HG03066 (cell line): ENCODE results near the gene PCCA.
A peak's percentile ranks its signal among the peaks of the same experiment; 100 is the strongest.
"Not testable (repeated sequence)": the region's sequence is repeated elsewhere in the genome, so short reads cannot be mapped to it uniquely, and the experiment has no call there.

Source experiments
- ATAC-seq: cut with Tn5 transposase; IDR thresholded peaks from one replicate; pipeline ENCODE4 v1.9.1; 2021; ENCODE audit warnings: low read depth; ENCODE audit not compliant: unreplicated experiment

PCCA gene

GRCh38 chr13:100095498-100095897 lies 6.6 kb downstream of the PCCA start:
- ATAC-seq: no peak

- no peak for ATAC-seq
These were observed 7.6 kb downstream of the PCCA start for GRCh38 chr13:100096526-100096925.

GRCh38 chr13:100097821-100098220 lies 8.9 kb downstream of the PCCA start:
- ATAC-seq: no peak

- ATAC-seq: no peak
These were observed 9.7 kb downstream of the PCCA start for GRCh38 chr13:100098445-100099116.

GRCh38 chr13:100099117-100099445 lies 10.2 kb downstream of the PCCA start:
- not testable (repeated sequence) for ATAC-seq

GRCh38 chr13:100100115-100100879 lies 11.4 kb downstream of the PCCA start:
- no peak for ATAC-seq

- ATAC-seq: no peak
These were observed 13.1 kb downstream of the PCCA start for GRCh38 chr13:100102042-100102441.

GRCh38 chr13:100106005-100106404 lies 17.1 kb downstream of the PCCA start:
- ATAC-seq: no peak

- ATAC-seq: no peak
These were observed 17.8 kb downstream of the PCCA start for GRCh38 chr13:100106705-100107104.

- ATAC-seq: no peak
These were observed 20.1 kb downstream of the PCCA start for GRCh38 chr13:100108913-100109507.

- ATAC-seq: no peak
These were observed 21.4 kb downstream of the PCCA start for GRCh38 chr13:100110269-100110668.

- ATAC-seq: no peak
These were observed 23.4 kb downstream of the PCCA start for GRCh38 chr13:100112186-100112838.

GRCh38 chr13:100115693-100116254 lies 26.9 kb downstream of the PCCA start:
- ATAC-seq: no peak

GRCh38 chr13:100124265-100124664 lies 35.4 kb downstream of the PCCA start:
- ATAC-seq: no peak

- ATAC-seq: no peak
These were observed 37.1 kb downstream of the PCCA start for GRCh38 chr13:100125946-100126345.

GRCh38 chr13:100128373-100128772 lies 39.5 kb downstream of the PCCA start:
- ATAC-seq: no peak

- no peak for ATAC-seq
These were observed 39.9 kb downstream of the PCCA start for GRCh38 chr13:100128838-100129237.

GRCh38 chr13:100129605-100130004 lies 40.7 kb downstream of the PCCA start:
- ATAC-seq: peak; percentile 78

GRCh38 chr13:100130092-100130491 lies 41.2 kb downstream of the PCCA start:
- ATAC-seq: no peak

- no peak for ATAC-seq
These were observed 42.1 kb downstream of the PCCA start for GRCh38 chr13:100130930-100131511.
